D721Med (cell line): Measurements from ENCODE around the gene DCHS2.

Source experiments
- DNase-seq: peaks from one replicate; pipeline ENCODE4 v3.0.0; 2011; ENCODE audit warnings: low spot score; ENCODE audit not compliant: insufficient read length
- FAIRE-seq: peaks from 2 replicates; lab custom pipeline; 2011; peaks lifted over from hg19 to GRCh38; lab: Jason Lieb, UNC
- CTCF ChIP-seq: IDR thresholded peaks from 2 replicates; pipeline ENCODE4 v1.5.1; 2012; ENCODE audit warnings: mild to moderate bottlenecking, control low read depth; ENCODE audit not compliant: insufficient read depth; ENCODE audit errors: missing control alignments

Gene DCHS2

GRCh38 chr4:154491341-154492271, at the start of gene DCHS2:
Gene DCHS2, minus strand, starts transcription at chr4:154491799. Its CDS starts 444 bp downstream, at chr4:154491355.
- FAIRE-seq (no peak), DNase-seq (peak; percentile 56)
- TF ChIP-seq CTCF = no peak

GRCh38 chr4:154534296-154534695, 42.7 kb upstream of the DCHS2 start:
- FAIRE-seq = no peak
- no peak for TF ChIP-seq CTCF
- DNase-seq = no peak

GRCh38 chr4:154529728-154530519, 38.3 kb upstream of the DCHS2 start:
- no peak for FAIRE-seq
- TF ChIP-seq CTCF = no peak
- DNase-seq = no peak

GRCh38 chr4:154528869-154529268, 37.3 kb upstream of the DCHS2 start:
- no peak for FAIRE-seq
- DNase-seq = no peak
- TF ChIP-seq CTCF = no peak

GRCh38 chr4:154527308-154527707, 35.7 kb upstream of the DCHS2 start:
- TF ChIP-seq CTCF = no peak
- no peak for DNase-seq
- FAIRE-seq = no peak

- DNase-seq (no peak), FAIRE-seq (no peak)
- TF ChIP-seq CTCF = no peak
Observed at GRCh38 chr4:154526151-154526550, 34.6 kb upstream of the DCHS2 start.

GRCh38 chr4:154521607-154522006, 30.0 kb upstream of the DCHS2 start:
- no peak for FAIRE-seq
- no peak for TF ChIP-seq CTCF

More at GRCh38 chr4:154521607-154522006, 30.0 kb upstream of the DCHS2 start:
- DNase-seq = no peak
